Neuron (in vitro differentiated cells): Measurements from ENCODE around the gene S100B.

Source experiments
- H2AFZ ChIP-seq: one replicate; pipeline ENCODE4 v1.6.1; 2013; ENCODE audit warnings: low read depth, mild to moderate bottlenecking, inconsistent platforms, low read length, moderate library complexity
- H3K27me3 ChIP-seq: one replicate; pipeline ENCODE4 v1.6.1; 2013; ENCODE audit warnings: low read length; ENCODE audit not compliant: insufficient read depth
- H3K36me3 ChIP-seq: one replicate; pipeline ENCODE4 v1.6.1; 2013; ENCODE audit warnings: low read length; ENCODE audit not compliant: insufficient read depth
- H3K4me1 ChIP-seq: one replicate; pipeline ENCODE4 v1.6.1; 2013; ENCODE audit warnings: low read length; ENCODE audit not compliant: insufficient read depth
- H3K4me3 ChIP-seq: 2 replicates; pipeline ENCODE4 v1.5.1; 2013; ENCODE audit warnings: mild to moderate bottlenecking, low read length, moderate library complexity
- H3K9me3 ChIP-seq: one replicate; pipeline ENCODE4 v1.6.1; 2013; ENCODE audit warnings: low read length

S100B gene

DNA sequence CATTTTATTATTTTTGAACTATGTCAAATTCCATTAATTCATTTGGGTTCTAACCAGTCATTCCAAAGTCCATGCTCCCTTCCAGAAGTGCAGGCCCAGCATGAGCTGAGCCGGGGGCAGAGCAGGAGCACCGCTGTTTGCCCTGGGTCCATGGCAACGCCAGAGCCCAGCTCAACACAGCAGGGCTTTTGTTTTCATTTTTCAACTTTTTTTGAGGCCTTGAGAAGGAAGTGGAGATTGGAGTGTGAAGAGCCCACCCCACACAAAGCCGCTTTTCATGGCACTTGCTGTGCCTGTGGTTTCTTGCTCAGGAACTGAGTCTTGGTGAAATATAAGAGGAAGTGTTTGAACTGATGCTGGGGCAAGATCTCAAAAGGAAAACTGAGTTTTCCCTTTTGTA, 17.3 kb upstream of the S100B start:
- Histone ChIP-seq H2AFZ (peak overlapping the region; percentile 28), H3K27me3 (no peaks in the 10 kb centered on the region), H3K4me3 (no peak overlapping the region), H3K9me3 (peaks cover 13% of the 10 kb centered on the region), H3K4me1 (peaks cover 28% of the 10 kb centered on the region), H3K36me3 (no peaks in the 10 kb centered on the region)

DNA sequence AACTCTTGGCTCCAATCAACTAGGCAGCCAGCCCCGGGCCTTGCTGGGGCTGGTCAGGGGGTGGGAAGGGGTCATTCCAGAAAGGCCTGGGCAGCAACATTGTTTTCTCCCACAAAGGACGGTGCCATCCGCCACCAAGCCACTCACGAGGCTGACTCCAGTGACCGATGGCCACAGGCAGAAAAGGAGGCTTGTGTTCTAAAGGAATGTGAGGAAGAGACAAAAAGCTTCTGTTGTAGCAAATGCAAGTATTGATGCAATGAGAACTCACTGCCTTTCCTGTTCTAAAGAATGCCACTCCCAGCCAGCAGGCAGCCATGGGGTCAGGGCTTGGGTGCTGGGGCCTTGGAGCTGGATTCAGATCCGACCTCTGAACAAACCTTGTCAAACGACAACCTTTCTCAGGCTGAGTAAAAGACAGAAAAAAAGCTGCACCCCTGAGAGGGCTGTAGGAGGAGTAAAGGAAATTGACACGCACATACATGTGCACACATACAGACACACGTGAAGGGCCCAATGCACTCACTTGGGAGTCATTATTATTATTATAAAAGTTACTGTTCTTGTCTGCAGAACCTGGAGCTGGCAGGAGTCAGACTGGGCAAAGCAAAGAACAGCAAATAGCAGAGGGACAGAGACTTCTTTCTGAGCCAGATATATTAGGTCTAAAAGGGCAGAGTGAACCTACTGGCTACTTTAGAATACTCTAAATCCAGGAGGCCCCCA, 16.7 kb upstream of the S100B start:
- H3K4me1 ChIP-seq = peaks cover 28% of the 10 kb centered on the region
- H2AFZ ChIP-seq = no peak overlapping the region
- H3K9me3 ChIP-seq = peaks cover 13% of the 10 kb centered on the region
- no peaks in the 10 kb centered on the region for H3K27me3 ChIP-seq
- H3K36me3 ChIP-seq = no peaks in the 10 kb centered on the region
- H3K4me3 ChIP-seq = no peak overlapping the region

GRCh38 chr21:46620846-46621245, 16.0 kb upstream of the S100B start:
- Histone ChIP-seq H3K4me3 (no peak overlapping the region), H3K4me1 (peaks cover 28% of the 10 kb centered on the region), H3K9me3 (peaks cover 10% of the 10 kb centered on the region), H3K27me3 (no peaks in the 10 kb centered on the region), H3K36me3 (no peaks in the 10 kb centered on the region), H2AFZ (no peak overlapping the region)

DNA sequence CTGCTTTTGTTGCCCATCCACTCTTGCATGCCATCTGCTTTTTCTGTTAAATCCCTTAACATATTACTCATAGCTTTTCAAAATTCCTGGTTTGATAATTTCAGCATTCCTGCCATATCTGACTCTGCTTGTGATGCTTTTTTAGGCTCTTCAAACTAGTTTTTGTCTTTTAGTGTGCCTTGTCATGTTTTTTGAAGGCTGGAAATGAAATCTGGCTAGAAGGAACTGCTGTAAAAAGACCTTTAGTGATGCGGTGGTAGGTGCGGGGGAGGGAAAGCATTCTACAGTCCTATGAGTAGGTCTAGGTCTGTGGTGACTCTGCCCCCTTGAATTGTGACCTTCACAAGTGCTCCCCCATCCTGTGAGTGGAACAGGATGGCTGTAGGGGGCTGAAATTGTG, 15.0 kb upstream of the S100B start:
- H3K4me3 ChIP-seq = no peak overlapping the region
- H3K27me3 ChIP-seq = no peaks in the 10 kb centered on the region
- H3K9me3 ChIP-seq = peaks cover 7% of the 10 kb centered on the region
- H3K36me3 ChIP-seq = no peaks in the 10 kb centered on the region
- no peak overlapping the region for H2AFZ ChIP-seq
- H3K4me1 ChIP-seq = peaks cover 28% of the 10 kb centered on the region

- Histone ChIP-seq H3K9me3 (peaks cover 4% of the 10 kb centered on the region), H3K4me3 (no peak overlapping the region), H3K4me1 (peaks cover 28% of the 10 kb centered on the region), H2AFZ (no peak overlapping the region), H3K36me3 (no peaks in the 10 kb centered on the region), H3K27me3 (no peaks in the 10 kb centered on the region)
These were observed 14.0 kb upstream of the S100B start for GRCh38 chr21:46618738-46619379.

GRCh38 chr21:46617267-46618051, 12.6 kb upstream of the S100B start:
- H3K4me3 ChIP-seq = no peak overlapping the region
- H3K36me3 ChIP-seq = no peaks in the 10 kb centered on the region

DNA sequence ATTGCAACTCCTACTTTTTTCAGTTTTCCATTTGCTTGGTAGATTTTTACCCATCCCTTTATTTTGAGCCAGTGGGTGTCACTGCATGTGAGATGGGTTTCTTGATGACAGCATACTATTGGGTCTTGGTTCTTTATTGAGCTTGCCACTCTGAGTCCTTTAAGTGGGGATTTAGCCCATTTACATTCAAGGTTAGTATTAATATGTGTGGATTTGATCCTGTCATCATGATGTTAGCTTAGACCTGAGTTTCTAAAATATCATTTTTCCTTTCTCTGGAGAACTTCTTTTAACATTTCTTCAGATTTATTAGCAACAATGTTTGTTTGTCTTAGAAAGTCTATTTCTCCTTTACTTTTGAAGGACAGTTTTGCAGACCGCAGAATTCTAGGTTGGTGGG, 11.8 kb upstream of the S100B start:
- H3K9me3 ChIP-seq = peaks cover 4% of the 10 kb centered on the region

More at GRCh38 chr21:46617267-46618051, 12.6 kb upstream of the S100B start:
- H3K27me3 ChIP-seq = no peaks in the 10 kb centered on the region
- H3K9me3 ChIP-seq = peaks cover 4% of the 10 kb centered on the region
- H2AFZ ChIP-seq = no peak overlapping the region
- H3K4me1 ChIP-seq = peaks cover 22% of the 10 kb centered on the region

GRCh38 chr21:46616050-46616449, 11.2 kb upstream of the S100B start:
- Histone ChIP-seq H2AFZ (no peak overlapping the region), H3K4me3 (no peak overlapping the region), H3K36me3 (no peaks in the 10 kb centered on the region), H3K27me3 (no peaks in the 10 kb centered on the region), H3K4me1 (peaks cover 9% of the 10 kb centered on the region), H3K9me3 (peaks cover 4% of the 10 kb centered on the region)

More for the DNA sequence above, 11.8 kb upstream of the S100B start:
- Histone ChIP-seq H3K4me3 (no peak overlapping the region), H3K4me1 (peaks cover 15% of the 10 kb centered on the region), H3K36me3 (no peaks in the 10 kb centered on the region), H2AFZ (no peak overlapping the region), H3K27me3 (no peaks in the 10 kb centered on the region)

GRCh38 chr21:46613391-46613790, 8.5 kb upstream of the S100B start:
- H2AFZ ChIP-seq = no peak overlapping the region
- H3K27me3 ChIP-seq = no peaks in the 10 kb centered on the region
- no peaks in the 10 kb centered on the region for H3K4me1 ChIP-seq
- no peak overlapping the region for H3K4me3 ChIP-seq
- no peaks in the 10 kb centered on the region for H3K36me3 ChIP-seq
- peaks cover 2% of the 10 kb centered on the region for H3K9me3 ChIP-seq

DNA sequence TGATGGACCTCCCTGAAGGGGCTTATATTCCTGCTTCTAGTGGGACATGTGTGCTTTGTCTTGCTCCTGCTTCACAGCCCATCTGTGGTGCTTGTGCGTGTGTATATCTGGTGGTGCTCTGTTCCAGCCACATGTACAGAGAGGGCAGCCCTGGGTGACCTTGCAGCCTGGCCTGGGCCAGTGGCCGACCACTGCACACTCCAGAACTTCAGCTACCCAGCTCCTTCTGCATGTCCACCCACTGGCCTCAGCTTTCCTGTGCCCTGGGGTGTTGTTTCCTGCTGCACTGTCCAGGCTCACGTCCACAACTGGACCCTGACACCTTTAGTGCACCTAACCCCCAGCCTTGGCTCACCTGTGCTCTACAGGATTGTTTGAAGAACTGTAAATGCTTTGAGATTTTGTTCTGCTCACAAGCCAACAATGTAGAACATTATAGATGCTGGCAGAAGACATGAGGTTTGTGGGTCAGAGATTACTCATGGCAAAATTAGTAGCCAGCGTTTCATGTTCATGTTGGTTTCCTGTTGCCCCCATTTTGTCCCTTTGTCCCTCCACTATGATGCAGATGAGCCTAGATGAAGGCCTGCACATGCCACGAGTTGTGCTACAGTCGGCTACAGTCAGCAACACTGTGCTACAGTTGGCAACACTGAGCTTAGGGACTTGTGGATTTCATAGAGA, 5.3 kb upstream of the S100B start:
- H3K27me3 ChIP-seq = no peaks in the 10 kb centered on the region
- H3K4me3 ChIP-seq = no peak overlapping the region
- no peaks in the 10 kb centered on the region for H3K36me3 ChIP-seq

GRCh38 chr21:46608672-46609111, 3.8 kb upstream of the S100B start:
- Histone ChIP-seq H3K36me3 (no peaks in the 10 kb centered on the region), H3K27me3 (no peaks in the 10 kb centered on the region), H3K4me3 (no peak overlapping the region), H3K9me3 (peaks cover 2% of the 10 kb centered on the region), H2AFZ (no peak overlapping the region), H3K4me1 (peaks cover 11% of the 10 kb centered on the region)

More for the DNA sequence above, 5.3 kb upstream of the S100B start:
- Histone ChIP-seq H3K4me1 (peaks cover 5% of the 10 kb centered on the region), H3K9me3 (peaks cover 2% of the 10 kb centered on the region), H2AFZ (no peak overlapping the region)

DNA sequence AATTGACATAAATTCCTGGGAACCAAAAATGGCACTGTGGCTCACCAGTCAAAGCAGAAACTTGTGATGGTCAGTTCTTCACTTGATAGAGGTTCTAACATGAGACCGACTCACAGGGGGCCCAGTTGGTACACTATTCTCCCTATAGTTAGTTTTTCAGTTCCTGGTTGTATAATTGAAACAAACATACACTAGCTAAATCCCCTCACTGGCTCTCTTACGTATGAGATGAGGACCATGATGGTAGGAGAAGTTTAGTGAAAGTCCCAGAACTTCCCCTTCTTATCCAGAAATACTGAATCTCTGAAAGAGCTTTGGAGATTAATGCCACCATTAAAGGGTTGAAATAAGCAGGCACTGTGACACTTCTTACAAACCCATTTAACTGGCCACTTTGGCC, 2.8 kb upstream of the S100B start:
- Histone ChIP-seq H3K4me3 (no peak overlapping the region), H3K9me3 (peaks cover 2% of the 10 kb centered on the region), H3K27me3 (no peaks in the 10 kb centered on the region), H2AFZ (no peak overlapping the region), H3K36me3 (no peaks in the 10 kb centered on the region), H3K4me1 (peaks cover 20% of the 10 kb centered on the region)

GRCh38 chr21:46606427-46606813, 1.5 kb upstream of the S100B start:
- H3K9me3 ChIP-seq = peaks cover 2% of the 10 kb centered on the region

More at GRCh38 chr21:46606427-46606813, 1.5 kb upstream of the S100B start:
- no peak overlapping the region for H3K4me3 ChIP-seq
- no peaks in the 10 kb centered on the region for H3K27me3 ChIP-seq
- H3K36me3 ChIP-seq = no peaks in the 10 kb centered on the region
- H3K4me1 ChIP-seq = peaks cover 28% of the 10 kb centered on the region
- no peak overlapping the region for H2AFZ ChIP-seq
